ENCODE data around the gene MUC2.

DNA sequence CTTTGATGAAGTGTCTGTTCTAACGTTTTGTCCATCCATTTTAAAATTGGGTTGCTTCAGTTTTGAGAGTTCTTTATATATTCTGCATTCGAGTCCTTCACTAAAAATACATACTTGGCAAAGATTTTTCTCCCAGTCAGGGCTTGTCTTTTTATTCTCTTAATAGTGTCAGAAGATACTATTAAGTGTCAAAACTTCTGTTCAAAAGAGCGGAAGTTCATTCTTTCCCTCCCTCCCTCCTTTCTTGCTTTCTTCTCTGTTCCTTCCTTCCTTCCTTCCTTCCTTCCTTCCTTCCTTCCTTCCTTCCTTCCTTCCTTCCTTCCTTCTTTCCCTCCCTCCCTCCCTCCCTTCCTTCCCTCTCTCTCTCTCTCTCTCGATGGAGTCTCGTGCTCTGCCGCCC is 30.5 kb upstream of the MUC2 start:
- TF ChIP-seq CTCF (IDR thresholded peaks at IDR 0.05; ENCODE audit: low read depth, low read length) (no peak), POLR2A (IDR thresholded peaks at IDR 0.05; ENCODE audit: extremely low read depth, insufficient read length) (no peak), MYC (IDR thresholded peaks at IDR 0.05; ENCODE audit: low read depth, low read length) (no peak)
